Ovary (tissue), 9 donors: Measurements from ENCODE around the gene DLL1. TPM values are rescaled to one million over a fixed set of nuclear protein-coding genes. Genes with fewer than 3 reads are reported as not detected.
A peak's percentile ranks its signal among the peaks of the same experiment; 100 is the strongest.

ENCODE experiments used
- DNase-seq, 5 donors: peaks; one replicate each; pipeline ENCODE4 v3.0.0-alpha.2; 2019 to 2020
- H3K27ac ChIP-seq, 2 donors: fragments of 200-600 bp; one replicate each; pipeline versions ENCODE4 v1.5.1 to v1.8.0; 2019 to 2022
- H3K27me3 ChIP-seq: fragments of 200-600 bp; one replicate; pipeline ENCODE4 v1.8.0; 2022
- H3K36me3 ChIP-seq: fragments of 200-600 bp; sonication (generic); one replicate; pipeline ENCODE4 v1.5.1; 2019
- H3K4me1 ChIP-seq: one replicate; pipeline ENCODE4 v1.8.1; 2013; ENCODE audit warnings: mild to moderate bottlenecking, moderate library complexity; ENCODE audit not compliant: insufficient read depth
- H3K4me3 ChIP-seq: fragments of 200-600 bp; sonication (generic); one replicate; pipeline ENCODE4 v1.5.1; 2017
- H3K9me3 ChIP-seq, 2 donors: fragments of 200-600 bp in 1 of 2; sonication (generic) in 1 of 2; one replicate each; pipeline versions ENCODE4 v1.5.1 to v1.8.1; 2013 to 2019; ENCODE audit warnings: mild to moderate bottlenecking in 1 of 2, moderate library complexity in 1 of 2
- CTCF ChIP-seq, 3 donors: fragments of 450-650 bp in 2 of 3; fragments of 200-600 bp in 1 of 3; IDR thresholded peaks; one replicate each; pipeline versions ENCODE4 v1.5.1 to v1.8.0; 2016 to 2022; ENCODE audit warnings: antibody characterized with exemption in 3 of 3, mild to moderate bottlenecking in 1 of 3
- EP300 ChIP-seq: sonication (generic); formaldehyde crosslinking; IDR thresholded peaks from one replicate; pipeline ENCODE4 v1.6.1; 2017; ENCODE audit warnings: antibody characterized with exemption
- POLR2A ChIP-seq: fragments of 450-650 bp; IDR thresholded peaks from one replicate; pipeline ENCODE4 v1.6.1; 2017; ENCODE audit warnings: antibody characterized with exemption, mild to moderate bottlenecking, moderate library complexity
- WGBS, 3 donors: extraction: QIAGEN DNeasy Blood & Tissue Kit in 1 of 3; methylation state at CpG; one replicate each; pipeline versions ENCODE4 v1.1.5 to v1.1.7; 2013 to 2017; 5-methylcytosine and 5-hydroxymethylcytosine counted together
- intact Hi-C, 4 donors: fragments of 100-400 bp; cut with DNase I; formaldehyde crosslinking; loops; one replicate each; pipeline versions ENCODE4 v1.11.0 to v1.15.1; 2022 to 2023
- polyA plus RNA-seq, 2 donors: library from polyadenylated mRNA; stranded (reverse); fragments of 200-250 nt in 1 of 2; fragments of 350-450 nt in 1 of 2; fragmentation: Illumina TruSeq in 1 of 2; extraction: RNeasy Lipid Tissue Mini Kit (QIAGEN cat#74804) in 1 of 2; gene quantifications; one replicate each; pipeline ENCODE4 v1.2.3, GENCODE V29; 2013 to 2014
- total RNA-seq, 7 donors: library from RNA; depleted of rRNA in 2 of 7; stranded (reverse); fragments of >200 nt in 2 of 7; fragmentation: NEBNext Ultra II Directional in 3 of 7; extraction: Animal tissue kit (Norgen Biotek cat#: 25700) in 3 of 7; gene quantifications; one replicate each; pipeline versions ENCODE4 v1.1.0 to v1.2.4, GENCODE V29; 2016 to 2023
- donor health status: DM: no; HTN: no; CAD: no; lungs with moderate emphysema.
- donor health status: DM: no; HTN: no; CAD: no.
- donor health status: Bipolar disorder and iron deficiency.
- donor health status: DM: yes; HTN: yes; CAD: no.
- donor health status: DM: no; HTN: no; CAD: no.
- donor health status: DM: yes; HTN: yes; CAD: no.

DLL1 gene
- total and polyA plus RNA-seq, 9 donors = 0.90 to 11.5 (median 2.4) TPM

DNA sequence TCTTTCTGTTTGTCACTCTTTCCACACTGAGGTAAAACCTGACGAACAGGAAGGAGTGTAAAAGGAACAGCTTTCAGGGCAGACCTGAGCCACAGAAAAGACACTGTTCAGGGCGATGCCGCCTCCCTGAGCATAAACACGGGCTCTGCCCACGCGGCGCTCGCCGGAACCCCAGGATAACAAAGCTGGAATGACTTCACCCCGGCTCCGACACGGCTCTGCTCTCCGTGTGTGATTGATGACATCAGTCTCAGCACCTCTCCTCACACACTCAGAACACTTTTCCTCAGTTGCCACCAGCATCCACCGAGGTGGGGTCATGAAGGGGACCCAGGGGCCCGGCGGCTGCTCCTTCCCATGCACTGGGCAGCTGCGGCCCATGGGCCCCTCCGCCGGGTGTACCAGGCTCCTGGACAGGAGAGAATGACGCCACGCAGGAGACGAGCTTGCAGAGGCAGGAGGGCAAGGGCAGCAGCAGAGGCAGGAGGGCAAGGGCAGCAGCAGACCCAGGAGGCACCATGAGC is 43.6 kb downstream of the DLL1 start:
- Histone ChIP-seq H3K36me3 (no peaks in the 10 kb centered on the region), H3K27ac (no peak overlapping the region), H3K4me3 (no peak overlapping the region), H3K9me3 (no peaks in the 10 kb centered on the region), H3K27me3 (no peaks in the 10 kb centered on the region), H3K4me1 (peaks cover 9% of the 10 kb centered on the region)
- peak in 3 of 5 donors; percentile 36 to 64 (median 54) for DNase-seq
- intact Hi-C loops = no loop called here
- 31 to 48% (median 36%) methylated on average over 21 to 22 of the region's 22 CpGs for WGBS, 3 donors
- TF ChIP-seq EP300 = no peak
- TF ChIP-seq CTCF (IDR thresholded peaks at IDR 0.05) = no peak
- no peak for TF ChIP-seq POLR2A

- intact Hi-C loops = no loop called here
- no peak for TF ChIP-seq CTCF (IDR thresholded peaks at IDR 0.05)
- no peak for TF ChIP-seq POLR2A
- Histone ChIP-seq H3K27me3 (no peaks in the 10 kb centered on the region), H3K9me3 (no peaks in the 10 kb centered on the region), H3K4me1 (peaks cover 9% of the 10 kb centered on the region), H3K27ac (no peak overlapping the region), H3K36me3 (no peaks in the 10 kb centered on the region), H3K4me3 (no peak overlapping the region)
- no peak for DNase-seq
- WGBS, 3 donors = 61 to 75% (median 74%) methylated on average over 21 to 23 of the region's 23 CpGs
Observed at GRCh38 chr6:170245475-170245992, 45.3 kb downstream of the DLL1 start.

- Histone ChIP-seq H3K27ac (no peak overlapping the region), H3K4me1 (peaks cover 9% of the 10 kb centered on the region), H3K4me3 (no peak overlapping the region), H3K27me3 (no peaks in the 10 kb centered on the region), H3K36me3 (no peaks in the 10 kb centered on the region), H3K9me3 (no peaks in the 10 kb centered on the region)
- intact Hi-C loops = no loop called here
- TF ChIP-seq EP300 (no peak), CTCF (IDR thresholded peaks at IDR 0.05) (no peak), POLR2A (no peak)
- no peak for DNase-seq
- WGBS, 3 donors = 64 to 78% (median 76%) methylated on average over 24 to 26 of the region's 26 CpGs
Observed at GRCh38 chr6:170244721-170245474, 46.0 kb downstream of the DLL1 start.

- WGBS, 3 donors = 21 to 33% (median 23%) methylated on average over 21 of the region's 21 CpGs
- H3K4me1 ChIP-seq = peaks cover 13% of the 10 kb centered on the region
- no peak for DNase-seq
Observed at GRCh38 chr6:170243791-170244291, 47.0 kb downstream of the DLL1 start.

More at GRCh38 chr6:170243791-170244291, 47.0 kb downstream of the DLL1 start:
- Histone ChIP-seq H3K9me3 (no peaks in the 10 kb centered on the region), H3K36me3 (no peaks in the 10 kb centered on the region), H3K27ac (no peak overlapping the region), H3K4me3 (no peak overlapping the region), H3K27me3 (no peaks in the 10 kb centered on the region)
- TF ChIP-seq CTCF (IDR thresholded peaks at IDR 0.05) (no peak), POLR2A (no peak), EP300 (no peak)
- intact Hi-C loops = no loop called here
